Ovary (tissue), 3 donors: ENCODE measurements around the gene UGCG.

ENCODE experiments used
- EP300 ChIP-seq: sonication (generic); formaldehyde crosslinking; IDR thresholded peaks from one replicate; pipeline ENCODE4 v1.6.1; 2017; ENCODE audit warnings: antibody characterized with exemption
- POLR2A ChIP-seq: fragments of 450-650 bp; IDR thresholded peaks from one replicate; pipeline ENCODE4 v1.6.1; 2017; ENCODE audit warnings: antibody characterized with exemption, mild to moderate bottlenecking, moderate library complexity
- TF ChIP-seq, protein P1 (sequence below), 3 donors: fragments of 450-650 bp in 2 of 3; fragments of 200-600 bp in 1 of 3; IDR thresholded peaks; one replicate each; pipeline versions ENCODE4 v1.5.1 to v1.8.0; 2016 to 2022; ENCODE audit warnings: antibody characterized with exemption in 3 of 3, mild to moderate bottlenecking in 1 of 3
- donor health status: DM: no; HTN: no; CAD: no.

DNA sequence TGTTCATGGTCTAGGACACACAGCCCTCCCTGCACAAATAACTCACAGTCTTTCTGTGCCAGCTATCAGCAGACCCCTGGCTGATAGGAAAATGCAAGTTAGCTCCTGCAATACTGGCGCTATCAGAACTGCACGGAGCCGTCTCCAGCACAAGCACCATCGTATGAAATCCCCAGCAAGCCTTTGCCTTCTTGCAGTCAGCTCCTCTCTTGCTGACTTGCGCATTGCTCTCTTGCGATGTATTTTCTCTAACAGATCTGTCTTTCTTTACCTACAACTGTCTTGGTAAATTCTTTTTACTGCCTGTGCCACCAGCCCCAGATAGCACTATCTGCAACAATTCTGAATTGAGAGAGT, 25.1 kb upstream of the UGCG start:
- no peak for TF ChIP-seq POLR2A
- TF ChIP-seq, protein P1, sequence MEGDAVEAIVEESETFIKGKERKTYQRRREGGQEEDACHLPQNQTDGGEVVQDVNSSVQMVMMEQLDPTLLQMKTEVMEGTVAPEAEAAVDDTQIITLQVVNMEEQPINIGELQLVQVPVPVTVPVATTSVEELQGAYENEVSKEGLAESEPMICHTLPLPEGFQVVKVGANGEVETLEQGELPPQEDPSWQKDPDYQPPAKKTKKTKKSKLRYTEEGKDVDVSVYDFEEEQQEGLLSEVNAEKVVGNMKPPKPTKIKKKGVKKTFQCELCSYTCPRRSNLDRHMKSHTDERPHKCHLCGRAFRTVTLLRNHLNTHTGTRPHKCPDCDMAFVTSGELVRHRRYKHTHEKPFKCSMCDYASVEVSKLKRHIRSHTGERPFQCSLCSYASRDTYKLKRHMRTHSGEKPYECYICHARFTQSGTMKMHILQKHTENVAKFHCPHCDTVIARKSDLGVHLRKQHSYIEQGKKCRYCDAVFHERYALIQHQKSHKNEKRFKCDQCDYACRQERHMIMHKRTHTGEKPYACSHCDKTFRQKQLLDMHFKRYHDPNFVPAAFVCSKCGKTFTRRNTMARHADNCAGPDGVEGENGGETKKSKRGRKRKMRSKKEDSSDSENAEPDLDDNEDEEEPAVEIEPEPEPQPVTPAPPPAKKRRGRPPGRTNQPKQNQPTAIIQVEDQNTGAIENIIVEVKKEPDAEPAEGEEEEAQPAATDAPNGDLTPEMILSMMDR (IDR thresholded peaks at IDR 0.05), result no peak
- no peak for TF ChIP-seq EP300
